ENCODE results near the gene WNT8B. TPM values are rescaled to one million over a fixed set of nuclear protein-coding genes. Genes with fewer than 3 reads are reported as not detected.

Gene WNT8B
- total RNA-seq, 2 experiments from 2014 or later, result not detected

DNA sequence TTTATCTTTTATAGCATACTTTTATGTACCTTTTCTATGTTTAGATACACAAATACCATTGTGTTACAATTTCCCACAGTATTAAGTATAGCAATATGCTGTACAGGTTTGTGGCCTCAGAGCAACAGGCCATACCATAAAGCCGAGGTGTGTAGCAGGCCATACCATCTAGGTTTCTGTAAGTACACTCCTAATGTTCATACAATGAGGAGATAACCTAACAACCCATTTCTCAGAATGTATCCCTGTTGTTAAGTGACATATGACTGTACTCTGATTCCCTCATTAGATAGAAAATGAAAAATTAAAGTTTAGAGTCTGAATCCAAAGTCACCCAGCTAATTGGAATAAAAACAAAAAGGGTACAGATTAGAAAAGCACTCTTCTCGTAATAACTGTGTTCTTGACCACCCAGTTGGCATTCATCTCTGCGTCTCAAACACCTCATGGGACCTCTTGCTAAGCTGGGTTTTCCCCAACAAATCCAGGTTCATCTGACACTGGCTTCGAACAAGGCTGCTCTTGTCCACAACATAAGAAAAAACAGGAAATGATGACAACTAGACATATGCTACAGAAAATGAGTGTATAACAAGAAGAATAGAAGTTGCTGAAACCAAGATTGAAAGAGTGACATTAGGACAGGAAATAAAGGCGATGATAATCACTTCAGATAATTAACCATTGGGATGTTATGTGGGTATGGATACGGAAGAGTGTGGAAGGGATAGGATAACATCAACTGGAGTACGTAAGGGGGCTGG is 65.5 kb downstream of the WNT8B start:
- TSS peak; percentile 70 for BruUV-seq (replicated peaks)
- TF ChIP-seq, protein P1, sequence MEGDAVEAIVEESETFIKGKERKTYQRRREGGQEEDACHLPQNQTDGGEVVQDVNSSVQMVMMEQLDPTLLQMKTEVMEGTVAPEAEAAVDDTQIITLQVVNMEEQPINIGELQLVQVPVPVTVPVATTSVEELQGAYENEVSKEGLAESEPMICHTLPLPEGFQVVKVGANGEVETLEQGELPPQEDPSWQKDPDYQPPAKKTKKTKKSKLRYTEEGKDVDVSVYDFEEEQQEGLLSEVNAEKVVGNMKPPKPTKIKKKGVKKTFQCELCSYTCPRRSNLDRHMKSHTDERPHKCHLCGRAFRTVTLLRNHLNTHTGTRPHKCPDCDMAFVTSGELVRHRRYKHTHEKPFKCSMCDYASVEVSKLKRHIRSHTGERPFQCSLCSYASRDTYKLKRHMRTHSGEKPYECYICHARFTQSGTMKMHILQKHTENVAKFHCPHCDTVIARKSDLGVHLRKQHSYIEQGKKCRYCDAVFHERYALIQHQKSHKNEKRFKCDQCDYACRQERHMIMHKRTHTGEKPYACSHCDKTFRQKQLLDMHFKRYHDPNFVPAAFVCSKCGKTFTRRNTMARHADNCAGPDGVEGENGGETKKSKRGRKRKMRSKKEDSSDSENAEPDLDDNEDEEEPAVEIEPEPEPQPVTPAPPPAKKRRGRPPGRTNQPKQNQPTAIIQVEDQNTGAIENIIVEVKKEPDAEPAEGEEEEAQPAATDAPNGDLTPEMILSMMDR (conservative IDR thresholded peaks at IDR 0.05; ENCODE audit: low read length), result no peak
- no peak for TF ChIP-seq EZH2phosphoT487 (IDR thresholded peaks at IDR 0.05; ENCODE audit: borderline replicate concordance, low read depth, low read length)
- peak overlapping the region; percentile 55 for H3K27ac ChIP-seq (ENCODE audit: low read depth, low read length, poor library complexity, severe bottlenecking)
- DNase-seq (ENCODE audit: low spot score), result no peak
- H3K4me1 ChIP-seq (ENCODE audit: insufficient read depth, low read length, poor library complexity, severe bottlenecking), result peaks cover 27% of the 10 kb centered on the region
- peaks cover 25% of the 10 kb centered on the region for H3K79me2 ChIP-seq (ENCODE audit: insufficient read depth, low read depth, low read length)
- no peaks in the 10 kb centered on the region for H3K9me2 ChIP-seq (ENCODE audit: insufficient read depth, low read length)
- no peak overlapping the region; the same call in 1 of the 2 replicates for H2AFZ ChIP-seq (ENCODE audit: low read length)
- ChIA-PET POLR2A (interaction anchor here (0.7 to 1.0 kb wide), 3 partner anchors 8 to 386 kb away, joined by 3 read pairs; partner anchors contain the start of gene HIF1AN), CTCF (ENCODE audit: unreplicated experiment) (interaction anchor here (1.3 kb wide), 1 partner anchor 10 kb away, joined by 4 read pairs; no protein-coding TSS in a partner anchor)
- H3K9me3 ChIP-seq (ENCODE audit: low read length), result peaks cover 5% of the 10 kb centered on the region; the same call in 1 of the 2 replicates
- peak overlapping the region; percentile 87 for H3K4me3 ChIP-seq (ENCODE audit: low read depth, low read length, poor library complexity, severe bottlenecking)
- peak overlapping the region; percentile 77 for H3K4me2 ChIP-seq (ENCODE audit: low read length)
- intact Hi-C loops (cut with micrococcal nuclease; ENCODE audit: unreplicated experiment), result no loop called here
- H3K36me3 ChIP-seq (ENCODE audit: insufficient read depth, low read length), result peaks cover 48% of the 10 kb centered on the region
- peaks cover 8% of the 10 kb centered on the region; the same call in 1 of the 2 replicates for H4K20me1 ChIP-seq (ENCODE audit: insufficient read depth, low read length)

DNA sequence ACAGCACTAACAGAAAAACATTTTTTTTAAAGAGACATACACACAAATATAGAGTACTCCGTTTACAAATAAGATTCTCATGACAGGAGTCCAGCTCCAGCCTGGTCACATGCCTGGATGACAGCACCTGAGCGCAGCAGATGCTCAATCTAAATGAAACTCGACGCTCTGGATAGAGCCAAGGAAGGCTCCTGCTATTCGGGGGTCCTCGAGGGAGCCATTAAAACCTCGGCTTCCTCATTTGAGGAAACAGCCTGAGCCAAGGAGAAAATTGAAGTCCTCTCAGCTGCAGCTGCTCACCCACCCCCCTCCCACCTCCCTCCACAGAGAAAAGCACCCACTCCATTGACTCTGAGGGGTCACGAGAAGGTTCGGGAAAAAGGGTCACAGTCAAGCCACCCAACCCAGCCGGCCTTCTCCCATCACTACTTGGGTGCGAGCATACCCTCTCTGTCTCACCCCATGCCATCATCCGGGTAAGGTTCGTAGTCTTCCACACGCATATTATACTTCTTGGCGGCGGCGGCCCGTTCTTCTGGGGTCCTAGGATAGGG is 66.2 kb downstream of the WNT8B start:
- H3K27ac ChIP-seq (ENCODE audit: low read depth, low read length, poor library complexity, severe bottlenecking), result peak overlapping the region; percentile 55
- peak overlapping the region; percentile 87 for H3K4me3 ChIP-seq (ENCODE audit: low read depth, low read length, poor library complexity, severe bottlenecking)
- DNase-seq (ENCODE audit: low spot score), result peak; percentile 35
- peaks cover 41% of the 10 kb centered on the region for H3K36me3 ChIP-seq (ENCODE audit: insufficient read depth, low read length)
- no TSS peak for BruUV-seq (replicated peaks)
- no peaks in the 10 kb centered on the region for H3K9me2 ChIP-seq (ENCODE audit: insufficient read depth, low read length)
- POLR2A ChIA-PET, result interaction anchor here (0.8 kb wide), 1 partner anchor 385 kb away, joined by 3 read pairs; no protein-coding TSS in a partner anchor
- TF ChIP-seq, protein P1 (conservative IDR thresholded peaks at IDR 0.05; ENCODE audit: low read length), result no peak
- no peak for TF ChIP-seq EZH2phosphoT487 (IDR thresholded peaks at IDR 0.05; ENCODE audit: borderline replicate concordance, low read depth, low read length)
- H3K4me1 ChIP-seq (ENCODE audit: insufficient read depth, low read length, poor library complexity, severe bottlenecking), result peaks cover 27% of the 10 kb centered on the region
- CTCF ChIA-PET (ENCODE audit: unreplicated experiment), result no interaction called here
- peaks cover 8% of the 10 kb centered on the region; the same call in 1 of the 2 replicates for H4K20me1 ChIP-seq (ENCODE audit: insufficient read depth, low read length)
- intact Hi-C loops (cut with micrococcal nuclease; ENCODE audit: unreplicated experiment), result no loop called here
- peaks cover 25% of the 10 kb centered on the region for H3K79me2 ChIP-seq (ENCODE audit: insufficient read depth, low read depth, low read length)
- H2AFZ ChIP-seq (ENCODE audit: low read length), result peak overlapping the region; percentile 98
- H3K9me3 ChIP-seq (ENCODE audit: low read length), result peaks cover 5% of the 10 kb centered on the region; the same call in 1 of the 2 replicates
- peak overlapping the region; percentile 77 for H3K4me2 ChIP-seq (ENCODE audit: low read length)
